H1 (cell line): Measurements from ENCODE around the gene UBL4A. TPM values are rescaled to one million over a fixed set of nuclear protein-coding genes. Genes with fewer than 3 reads are reported as not detected.

Experiments used
- CTCF ChIA-PET: fragments of 300-600 bp; sonication (Branson Sonifier 250); formaldehyde crosslinking; loops from one replicate; lab custom pipeline; 2021; ENCODE audit not compliant: partially characterized antibody; lab: Charles Lee
- POLR2A ChIA-PET: fragments of 300-600 bp; sonication (Branson Sonifier 250); formaldehyde crosslinking; loops from one replicate; lab custom pipeline; 2021; ENCODE audit warnings: inconsistent platforms; ENCODE audit not compliant: partially characterized antibody; lab: Charles Lee
- DNase-seq, 2 experiments: peaks; one replicate each; pipeline versions ENCODE4 v3.0.0 to v3.0.0-alpha.2; 2010 to 2022; ENCODE audit warnings: low spot score in 2 of 2, low read depth in 1 of 2, mixed read lengths in 1 of 2
- FAIRE-seq: peaks from 2 replicates; lab custom pipeline; 2011; peaks lifted over from hg19 to GRCh38; lab: Jason Lieb, UNC
- H2AFZ ChIP-seq: 2 replicates; pipeline ENCODE4 v1.8.1; 2012; ENCODE audit warnings: low read length, inconsistent platforms
- H2AK5ac ChIP-seq: 2 replicates; pipeline ENCODE4 v1.6.1; 2013; ENCODE audit warnings: low read depth, low read length
- H2BK120ac ChIP-seq: replicated peaks from 2 replicates; pipeline ENCODE3; 2013; ENCODE audit warnings: low read depth, low read length, inconsistent platforms
- H2BK12ac ChIP-seq: 2 replicates; pipeline ENCODE4 v1.6.1; 2013; ENCODE audit warnings: low read depth, low read length
- H2BK15ac ChIP-seq: 2 replicates; pipeline ENCODE4 v1.6.1; 2013; ENCODE audit warnings: low read length
- H2BK20ac ChIP-seq: 2 replicates; pipeline ENCODE4 v1.6.1; 2013; ENCODE audit warnings: low read length
- H2BK5ac ChIP-seq: 2 replicates; pipeline ENCODE4 v1.6.1; 2013; ENCODE audit warnings: low read depth, low read length
- H3K14ac ChIP-seq: 2 replicates; pipeline ENCODE4 v1.6.1; 2013; ENCODE audit warnings: inconsistent platforms; ENCODE audit not compliant: insufficient read length
- H3K18ac ChIP-seq: 2 replicates; pipeline ENCODE4 v1.6.1; 2013; ENCODE audit warnings: low read length; ENCODE audit errors: extremely low read depth
- H3K23ac ChIP-seq: 2 replicates; pipeline ENCODE4 v1.6.1; 2013; ENCODE audit warnings: inconsistent platforms; ENCODE audit not compliant: insufficient read length
- H3K23me2 ChIP-seq: 2 replicates; pipeline ENCODE4 v1.6.1; 2013; ENCODE audit warnings: low read depth, low read length
- H3K27ac ChIP-seq: 2 replicates; pipeline ENCODE4 v1.6.1; 2011; ENCODE audit warnings: low read depth, low read length, inconsistent platforms
- H3K27me3 ChIP-seq, 4 experiments: replicated peaks in 1 of 4; 1 replicate in 1 of 4; 2 replicates in 3 of 4; pipeline versions ENCODE4 v1.6.1 to v1.8.1; 2011 to 2013; ENCODE audit warnings: low read length in 3 of 4, mild to moderate bottlenecking in 3 of 4, inconsistent platforms in 2 of 4, mixed read lengths in 2 of 4, moderate library complexity in 1 of 4; ENCODE audit not compliant: control insufficient read depth in 3 of 4, insufficient read depth in 3 of 4; ENCODE audit errors: extremely low read depth in 1 of 4
- H3K36me3 ChIP-seq, 4 experiments: 2 replicates each; pipeline versions ENCODE4 v1.6.1 to v1.8.1; 2011 to 2013; ENCODE audit warnings: mild to moderate bottlenecking in 4 of 4, low read length in 3 of 4, moderate library complexity in 2 of 4, control low read depth in 1 of 4, inconsistent platforms in 1 of 4; ENCODE audit not compliant: insufficient read depth in 4 of 4, control insufficient read depth in 2 of 4
- H3K4ac ChIP-seq: replicated peaks from 2 replicates; pipeline ENCODE3; 2013; ENCODE audit warnings: low read length, low read depth, mixed read lengths, inconsistent platforms; ENCODE audit not compliant: insufficient read length
- H3K4me1 ChIP-seq, 4 experiments: replicated peaks in 1 of 4; 1 replicate in 1 of 4; 2 replicates in 3 of 4; pipeline versions ENCODE4 v1.6.1 to v1.8.1; 2011 to 2013; ENCODE audit warnings: low read length in 3 of 4, inconsistent platforms in 2 of 4, mixed read lengths in 1 of 4; ENCODE audit not compliant: insufficient read depth in 4 of 4, control insufficient read depth in 3 of 4
- H3K4me2 ChIP-seq, 2 experiments: 2 replicates each; pipeline versions ENCODE4 v1.6.1 to v1.8.1; 2011 to 2013; ENCODE audit warnings: low read depth in 2 of 2, low read length in 2 of 2, control low read depth in 1 of 2, inconsistent platforms in 1 of 2, mild to moderate bottlenecking in 1 of 2; ENCODE audit not compliant: insufficient read depth in 1 of 2
- H3K4me3 ChIP-seq, 4 experiments: fragments of 200-600, 300-600 bp in 1 of 4; sonication (generic), shearing (Covaris generic), sonication (Bioruptor Twin) in 1 of 4; 2 replicates each; pipeline versions ENCODE4 v1.5.1 to v1.8.1; 2011 to 2016; ENCODE audit warnings: low read length in 4 of 4, low read depth in 3 of 4, control low read depth in 2 of 4, inconsistent platforms in 2 of 4, mild to moderate bottlenecking in 2 of 4, mixed read lengths in 1 of 4, moderate library complexity in 1 of 4; ENCODE audit not compliant: insufficient read depth in 2 of 4; ENCODE audit errors: extremely low read depth in 1 of 4
- H3K56ac ChIP-seq: replicated peaks from 2 replicates; pipeline ENCODE3; 2013; ENCODE audit warnings: low read depth, mild to moderate bottlenecking, mixed read lengths, low read length, inconsistent platforms; ENCODE audit not compliant: insufficient read length
- H3K79me1 ChIP-seq: 2 replicates; pipeline ENCODE4 v1.6.1; 2013; ENCODE audit warnings: low read depth, low read length, control low read depth
- H3K79me2 ChIP-seq, 2 experiments: 2 replicates each; pipeline versions ENCODE4 v1.6.1 to v1.8.1; 2012 to 2013; ENCODE audit warnings: low read length in 2 of 2, mild to moderate bottlenecking in 2 of 2, inconsistent platforms in 1 of 2; ENCODE audit not compliant: insufficient read depth in 2 of 2, control insufficient read depth in 1 of 2
- H3K9ac ChIP-seq, 4 experiments: replicated peaks in 1 of 4; 1 replicate in 1 of 4; 2 replicates in 3 of 4; pipeline versions ENCODE4 v1.6.1 to v1.8.1; 2011 to 2013; ENCODE audit warnings: low read depth in 3 of 4, low read length in 3 of 4, control low read depth in 2 of 4, mild to moderate bottlenecking in 2 of 4, moderate library complexity in 2 of 4, inconsistent platforms in 1 of 4; ENCODE audit errors: extremely low read depth in 1 of 4
- H3K9me3 ChIP-seq, 2 experiments: 2 replicates each; pipeline versions ENCODE4 v1.6.1 to v1.8.1; 2012 to 2013; ENCODE audit warnings: mild to moderate bottlenecking in 2 of 2, moderate library complexity in 2 of 2, control low read depth in 1 of 2, inconsistent platforms in 1 of 2, low read depth in 1 of 2, low read length in 1 of 2, mixed read lengths in 1 of 2; ENCODE audit not compliant: insufficient read depth in 2 of 2
- H4K20me1 ChIP-seq, 2 experiments: replicated peaks in 1 of 2; 2 replicates each; pipeline versions ENCODE3 to v1.8.1; 2011 to 2013; ENCODE audit warnings: inconsistent platforms in 2 of 2, low read length in 2 of 2, mild to moderate bottlenecking in 1 of 2; ENCODE audit not compliant: insufficient read depth in 2 of 2, control insufficient read depth in 1 of 2
- H4K5ac ChIP-seq: 2 replicates; pipeline ENCODE4 v1.6.1; 2013; ENCODE audit warnings: low read length, low read depth, mixed read lengths, inconsistent platforms; ENCODE audit not compliant: insufficient read length
- H4K8ac ChIP-seq: 2 replicates; pipeline ENCODE4 v1.8.0; 2013; ENCODE audit warnings: mild to moderate bottlenecking, moderate library complexity, low read length, inconsistent platforms; ENCODE audit not compliant: insufficient read depth; ENCODE audit errors: extremely low read depth
- H4K91ac ChIP-seq: replicated peaks from 2 replicates; pipeline ENCODE3; 2013; ENCODE audit warnings: low read length, mixed read lengths, inconsistent platforms; ENCODE audit not compliant: insufficient read length
- CBX5 ChIP-seq: fragments of 300-800, 300-1000 bp; sonication (generic); IDR thresholded peaks from 2 replicates; pipeline ENCODE4 v1.7.1; 2016; ENCODE audit warnings: antibody characterized with exemption, low read length, low read depth
- CBX8 ChIP-seq: fragments of 300-800, 300-1000 bp; sonication (generic); IDR thresholded peaks from 2 replicates; pipeline ENCODE4 v1.7.1; 2016; ENCODE audit warnings: low read depth, low read length, borderline replicate concordance
- GABPA ChIP-seq: IDR thresholded peaks from 2 replicates; pipeline ENCODE4 v1.6.1; 2011; ENCODE audit warnings: mild to moderate bottlenecking, low read length, moderate library complexity, borderline replicate concordance; ENCODE audit not compliant: insufficient read depth
- MAFK ChIP-seq: IDR thresholded peaks from 2 replicates; pipeline ENCODE4 v1.6.1; 2012; ENCODE audit warnings: low read depth, mild to moderate bottlenecking, improper control_type of control experiment, low read length
- POLR2A ChIP-seq, 2 experiments: IDR thresholded peaks; 1 replicate in 1 of 2; 2 replicates in 1 of 2; pipeline ENCODE4 v1.6.1; 2011; ENCODE audit warnings: low read depth in 2 of 2, low read length in 2 of 2, mild to moderate bottlenecking in 2 of 2; ENCODE audit errors: control extremely low read depth in 1 of 2
- SIN3A ChIP-seq, 2 experiments: IDR thresholded peaks in 1 of 2; conservative IDR thresholded peaks in 1 of 2; 2 replicates each; pipeline ENCODE4 v1.6.1; 2011 to 2012; ENCODE audit warnings: low read length in 2 of 2, improper control_type of control experiment in 1 of 2, low read depth in 1 of 2, mild to moderate bottlenecking in 1 of 2
- SP4 ChIP-seq: IDR thresholded peaks from 2 replicates; pipeline ENCODE4 v1.6.1; 2012; ENCODE audit warnings: low read length, inconsistent platforms
- TBP ChIP-seq: IDR thresholded peaks from 2 replicates; pipeline ENCODE4 v1.6.1; 2011; ENCODE audit warnings: low read depth, low read length, improper control_type of control experiment
- ZNF274 ChIP-seq: IDR thresholded peaks from 2 replicates; pipeline ENCODE4 v1.7.0; 2012; ENCODE audit warnings: low read length, borderline replicate concordance; ENCODE audit errors: extremely low read depth
- whole genome bisulfite sequencing, 2 experiments: shearing (Covaris generic) in 1 of 2; methylation state at CpG; one replicate each; pipeline versions ENCODE4 v1.1.6 to v1.1.7; 2013 to 2015; ENCODE audit warnings: low lambda C conversion rate in 2 of 2, mixed read lengths in 2 of 2, inconsistent platforms in 1 of 2, low coverage in 1 of 2, missing lambda C conversion rate in 1 of 2; ENCODE audit not compliant: insufficient replicate concordance in 2 of 2, insufficient coverage in 1 of 2, insufficient read length in 1 of 2; ENCODE audit errors: extremely low coverage in 1 of 2, missing lambda C conversion rate in 1 of 2; 5-methylcytosine and 5-hydroxymethylcytosine counted together
- polyA plus RNA-seq, 7 experiments: library from polyadenylated mRNA; depleted of rRNA in 3 of 7; stranded (reverse) in 5 of 7; unstranded in 2 of 7; fragments of >200 nt in 5 of 7; fragments of 200-250 nt in 2 of 7; gene quantifications; 1 replicate in 5 of 7; 2 replicates in 1 of 7; 4 replicates in 1 of 7; pipeline versions ENCODE4 v1.2.1 to v1.2.3, GENCODE V29; 2011 to 2013; ENCODE audit warnings: missing spikeins in 2 of 7, mixed read lengths in 2 of 7
- total RNA-seq: library from RNA; stranded (reverse); fragmentation: NEBNext Ultra II Directional; extraction: Animal tissue kit (Norgen Biotek cat#: 25700); gene quantifications from 2 replicates; pipeline ENCODE4 v1.2.1, GENCODE V29; 2021

Gene UBL4A
- total and polyA plus RNA-seq, 2 of the 8 experiments (the other 6 are each of a cell fraction or from before 2014, with no cell fraction given) = 23.1 to 31.7 TPM

DNA sequence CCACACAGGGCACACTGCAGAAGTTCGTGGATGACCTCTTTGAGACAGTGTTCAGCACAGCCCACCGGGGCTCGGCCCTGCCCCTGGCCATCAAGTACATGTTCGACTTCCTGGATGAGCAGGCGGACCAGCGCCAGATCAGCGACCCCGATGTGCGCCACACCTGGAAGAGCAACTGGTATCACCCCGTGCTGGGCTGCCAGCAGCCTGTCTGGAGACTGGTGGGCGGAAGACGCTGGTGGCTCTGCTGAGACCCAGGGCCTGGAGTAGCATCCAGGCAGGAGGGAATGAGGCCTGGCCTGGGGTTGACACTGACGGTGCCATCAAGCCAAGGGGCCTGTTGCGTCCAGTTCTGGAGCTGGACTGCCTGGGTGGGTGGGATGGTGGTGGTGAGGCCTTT, 16.0 kb downstream of the UBL4A start:
- no peak overlapping the region for H2BK20ac ChIP-seq
- H3K79me2 ChIP-seq = no peaks in the 10 kb centered on the region
- no peaks in the 10 kb centered on the region for H3K79me1 ChIP-seq
- H2AFZ ChIP-seq = no peak overlapping the region
- H4K5ac ChIP-seq = no peak overlapping the region
- no peak overlapping the region for H2BK5ac ChIP-seq
- H3K36me3 ChIP-seq = peaks cover 0 to 29% (median 5%) of the 10 kb centered on the region in 4 experiments; a peak in 5 of 8 replicates
- H3K9ac ChIP-seq = no peak overlapping the region
- DNase-seq = no peak
- no peaks in the 10 kb centered on the region for H3K9me3 ChIP-seq
- H3K4me1 ChIP-seq = no peaks in the 10 kb centered on the region
- no peak overlapping the region for H2BK120ac ChIP-seq
- no peak overlapping the region for H2BK15ac ChIP-seq
- H3K14ac ChIP-seq = no peak overlapping the region
- no peak overlapping the region for H3K56ac ChIP-seq
- TF ChIP-seq POLR2A (IDR thresholded peaks at IDR 0.05; ENCODE audit: control extremely low read depth in 1 of 2, low read depth in 2 of 2, low read length in 2 of 2) (no peak), MAFK (no peak), SP4 (no peak), TBP (no peak), CBX5 (no peak), SIN3A (conservative IDR thresholded peaks at IDR 0.05 in 1 of 2, IDR thresholded peaks at IDR 0.05 in 1 of 2; ENCODE audit: low read depth in 1 of 2, low read length in 2 of 2) (no peak), ZNF274 (no peak), CBX8 (no peak), GABPA (no peak)
- TF ChIP-seq, all 59 proteins: peak for 0
- CTCF ChIA-PET = interaction anchor here (1.0 to 1.1 kb wide), 2 partner anchors 10 to 64 kb away, joined by 3 read pairs; no protein-coding TSS in a partner anchor
- Histone ChIP-seq H3K27ac (no peak overlapping the region), H3K4me2 (no peak overlapping the region), H3K27me3 (no peaks in the 10 kb centered on the region), H3K4me3 (no peak overlapping the region), H4K20me1 (no peaks in the 10 kb centered on the region), H3K23ac (no peak overlapping the region), H4K91ac (no peak overlapping the region), H3K4ac (no peak overlapping the region), H2BK12ac (no peak overlapping the region), H3K18ac (no peak overlapping the region), H3K23me2 (no peaks in the 10 kb centered on the region), H4K8ac (no peak overlapping the region), H2AK5ac (no peak overlapping the region)
- POLR2A ChIA-PET = interaction anchor here (1.2 kb wide), 1 partner anchor 15 kb away, joined by 3 read pairs; no protein-coding TSS in a partner anchor
- WGBS, 2 experiments = 93% methylated on average over 12 of the region's 14 CpGs; no CpG with 5 or more reads in 1 of the 2 experiments
- no peak for FAIRE-seq
